GM21529 (cell line): Measurements from ENCODE around the gene YEATS2.
"Not testable (repeated sequence)": the region's sequence is repeated elsewhere in the genome, so short reads cannot be mapped to it uniquely, and the experiment has no call there.

ENCODE experiments used
- ATAC-seq: cut with Tn5 transposase; IDR thresholded peaks from one replicate; pipeline ENCODE4 v1.9.1; 2021; ENCODE audit not compliant: unreplicated experiment

Gene YEATS2

DNA sequence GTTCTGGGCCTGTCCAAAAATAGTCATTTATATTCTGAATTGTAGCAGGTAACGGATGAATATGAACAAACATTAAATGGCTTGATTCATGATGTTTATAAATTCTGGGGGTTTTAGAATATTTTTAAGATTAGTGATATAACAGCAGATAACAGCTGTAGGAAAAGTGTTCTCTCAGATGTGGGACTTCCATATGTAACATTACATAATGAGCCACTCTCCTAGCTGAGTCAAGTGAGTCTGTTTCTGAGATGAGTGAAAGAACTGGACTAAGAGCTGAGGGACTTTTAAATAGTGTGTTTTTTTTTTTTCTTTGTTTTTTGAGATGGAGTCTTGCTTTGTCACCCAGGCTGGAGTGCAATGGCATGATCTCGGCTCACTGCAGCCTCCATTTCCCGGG, 13.9 kb downstream of the YEATS2 start:
- no peak for ATAC-seq

GRCh38 chr3:183714622-183715021, 17.0 kb downstream of the YEATS2 start:
- ATAC-seq: no peak

DNA sequence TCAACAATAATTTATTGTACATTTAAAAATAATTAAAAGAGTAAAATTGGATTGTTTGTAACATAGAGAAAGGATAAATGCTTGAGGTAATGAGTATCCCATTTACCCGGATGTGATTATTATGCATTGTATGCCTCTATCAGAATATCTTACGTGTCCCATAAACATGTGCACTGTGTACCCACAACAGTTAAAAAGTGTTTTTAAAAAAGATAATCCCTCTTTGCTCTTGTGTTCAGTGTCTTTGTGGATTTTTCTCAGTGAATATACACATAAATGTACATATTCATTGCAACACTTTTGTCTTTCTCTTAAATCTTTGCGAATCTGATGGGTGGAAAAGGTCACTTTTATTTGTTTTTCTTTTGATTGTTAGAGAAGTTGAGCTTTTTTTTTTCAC, 20.4 kb downstream of the YEATS2 start:
- no peak for ATAC-seq

DNA sequence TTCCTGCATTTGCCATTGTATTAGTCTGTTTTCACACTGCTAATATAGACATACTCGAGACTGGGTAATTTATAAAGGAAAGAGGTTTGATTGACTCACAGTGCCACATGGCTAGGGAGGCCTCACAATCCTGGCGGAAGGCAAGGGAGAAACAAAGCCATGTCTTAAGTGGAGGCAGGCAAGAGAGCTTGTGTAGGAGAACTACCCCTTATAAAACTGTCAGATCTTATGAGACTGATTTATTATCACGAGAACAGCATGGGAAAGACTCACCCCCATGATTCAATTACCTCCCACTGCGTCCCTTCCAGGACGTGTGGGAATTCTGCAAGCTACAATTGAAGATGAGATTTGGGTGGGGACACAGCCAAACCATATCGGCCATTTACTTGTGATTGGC, 27.8 kb downstream of the YEATS2 start:
- no peak for ATAC-seq

DNA sequence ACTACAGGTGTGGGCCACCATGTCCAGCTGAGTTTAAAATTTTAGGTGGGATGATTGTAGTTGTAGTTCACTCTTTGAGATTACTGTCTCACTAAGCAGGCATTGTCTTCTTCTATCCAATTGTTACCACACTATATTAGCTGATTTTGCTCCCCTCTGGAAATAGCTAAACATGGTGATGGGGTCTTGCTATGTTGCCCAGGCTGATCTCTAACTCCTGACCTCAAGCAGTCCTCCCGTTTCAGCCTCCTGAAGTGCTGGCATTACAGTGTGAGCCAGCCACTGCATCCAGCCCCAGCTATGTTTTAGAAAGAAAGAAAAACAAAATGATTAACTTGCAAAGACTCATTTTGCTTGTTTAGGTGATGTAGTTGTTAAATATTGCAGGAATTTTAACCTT, 30.6 kb downstream of the YEATS2 start:
- no peak for ATAC-seq

- no peak for ATAC-seq
These were observed 32.8 kb downstream of the YEATS2 start for GRCh38 chr3:183730361-183730760.

DNA sequence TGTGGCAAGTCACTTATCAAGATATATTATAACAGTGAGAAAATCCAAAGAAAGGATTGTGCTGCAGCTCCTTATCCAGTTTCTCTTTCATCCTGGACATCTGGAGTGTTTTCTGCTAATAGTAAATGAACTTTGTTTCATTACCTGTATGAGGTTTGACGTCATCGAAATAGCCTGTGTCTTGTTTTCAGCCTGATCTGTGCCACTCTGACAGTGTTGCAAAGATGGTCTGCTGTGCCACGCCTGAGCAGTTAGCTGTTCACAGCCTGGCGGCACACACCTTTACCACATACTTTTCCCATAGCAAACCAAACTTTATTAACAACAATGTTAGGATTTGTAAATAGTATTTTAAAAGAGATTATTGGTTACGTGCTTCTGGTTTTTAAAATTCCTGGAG, 34.0 kb downstream of the YEATS2 start:
- no peak for ATAC-seq

DNA sequence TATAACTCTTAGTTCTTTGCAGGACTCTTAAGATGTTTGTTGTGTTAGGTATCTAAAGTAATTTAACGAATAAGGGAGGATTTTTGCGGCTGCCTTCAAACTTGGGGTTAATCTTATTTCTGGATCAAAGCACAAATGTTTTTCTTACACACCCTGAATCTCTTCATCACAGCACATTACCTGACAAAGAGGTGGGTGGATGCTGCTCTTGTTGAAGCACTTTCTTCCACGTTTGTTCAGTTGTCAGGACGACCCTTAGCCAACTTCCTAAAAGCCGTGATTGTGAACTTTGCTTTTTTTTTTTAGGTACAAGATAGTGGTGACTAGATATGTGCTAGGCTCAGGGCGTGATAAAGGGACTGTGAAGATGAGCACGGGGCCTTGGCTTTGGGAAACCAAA, 36.0 kb downstream of the YEATS2 start:
- no peak for ATAC-seq

DNA sequence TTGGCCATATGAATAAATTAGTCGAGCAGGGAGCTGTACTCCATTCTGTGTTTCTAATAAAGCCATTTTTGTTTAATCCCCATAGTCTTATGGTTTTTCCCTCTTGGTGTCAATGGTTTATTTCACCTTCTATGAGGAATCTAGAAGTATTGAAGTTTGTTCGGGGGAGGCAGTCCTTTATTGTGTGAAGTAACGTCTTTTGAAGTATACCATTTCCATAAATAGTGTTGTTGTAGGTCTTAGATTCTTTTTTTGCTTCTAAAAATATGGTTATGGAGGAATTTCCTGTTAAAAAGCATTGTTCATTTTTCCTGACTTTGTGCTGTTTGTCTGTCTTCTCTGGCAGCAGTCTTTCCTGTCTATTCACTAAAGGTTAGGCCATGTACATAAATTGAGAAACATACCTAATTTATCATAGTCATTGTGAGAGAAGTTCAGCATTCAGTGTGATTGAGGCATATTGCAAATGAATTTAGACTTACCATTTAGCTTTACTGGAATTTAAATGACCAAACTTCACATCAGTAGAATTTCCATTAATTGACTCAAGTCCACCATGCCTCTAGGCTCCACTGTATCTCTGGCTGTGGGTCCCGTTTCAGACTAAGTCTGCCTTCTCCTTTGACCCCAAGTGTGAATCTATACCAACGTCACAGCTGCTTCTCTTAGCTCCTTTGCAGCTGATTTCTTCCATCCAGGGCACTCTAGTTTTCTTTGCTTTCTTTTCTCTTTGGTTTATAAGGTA, 37.3 kb downstream of the YEATS2 start:
- no peak for ATAC-seq

DNA sequence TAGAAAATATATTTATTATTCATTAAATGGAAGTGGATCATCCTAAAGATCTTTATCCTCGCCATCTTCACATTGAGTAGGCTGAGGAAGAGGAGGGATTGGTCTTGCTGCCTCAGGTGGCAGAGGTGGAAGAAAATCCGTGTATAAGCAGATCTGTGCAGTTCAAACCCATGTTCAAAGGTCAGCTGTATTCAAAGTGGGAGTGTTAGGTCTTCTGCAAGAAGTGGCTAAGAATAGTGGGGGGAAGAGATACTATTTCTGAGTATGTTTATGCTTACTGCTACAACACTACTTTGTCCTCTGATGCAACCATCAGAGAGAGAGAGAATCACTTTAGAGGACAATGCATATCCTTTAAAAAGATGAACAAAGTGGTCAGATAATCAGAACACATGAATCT, 39.5 kb downstream of the YEATS2 start:
- no peak for ATAC-seq

DNA sequence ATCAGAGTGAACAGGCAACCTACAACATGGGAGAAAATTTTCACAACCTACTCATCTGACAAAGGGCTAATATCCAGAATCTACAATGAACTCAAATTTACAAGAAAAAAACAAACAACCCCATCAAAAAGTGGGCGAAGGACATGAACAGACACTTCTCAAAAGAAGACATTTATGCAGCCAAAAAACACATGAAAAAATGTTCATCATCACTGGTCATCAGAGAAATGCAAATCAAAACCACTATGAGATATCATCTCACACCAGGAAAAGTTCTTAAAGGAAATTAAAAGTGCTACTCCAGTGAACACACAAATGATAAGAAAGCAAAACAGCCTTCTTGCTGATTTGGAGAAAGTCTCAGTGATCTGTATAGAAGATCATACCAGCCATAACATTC, 42.6 kb downstream of the YEATS2 start:
- ATAC-seq: not testable (repeated sequence)

GRCh38 chr3:183743231-183743630, 45.6 kb downstream of the YEATS2 start:
- no peak for ATAC-seq

DNA sequence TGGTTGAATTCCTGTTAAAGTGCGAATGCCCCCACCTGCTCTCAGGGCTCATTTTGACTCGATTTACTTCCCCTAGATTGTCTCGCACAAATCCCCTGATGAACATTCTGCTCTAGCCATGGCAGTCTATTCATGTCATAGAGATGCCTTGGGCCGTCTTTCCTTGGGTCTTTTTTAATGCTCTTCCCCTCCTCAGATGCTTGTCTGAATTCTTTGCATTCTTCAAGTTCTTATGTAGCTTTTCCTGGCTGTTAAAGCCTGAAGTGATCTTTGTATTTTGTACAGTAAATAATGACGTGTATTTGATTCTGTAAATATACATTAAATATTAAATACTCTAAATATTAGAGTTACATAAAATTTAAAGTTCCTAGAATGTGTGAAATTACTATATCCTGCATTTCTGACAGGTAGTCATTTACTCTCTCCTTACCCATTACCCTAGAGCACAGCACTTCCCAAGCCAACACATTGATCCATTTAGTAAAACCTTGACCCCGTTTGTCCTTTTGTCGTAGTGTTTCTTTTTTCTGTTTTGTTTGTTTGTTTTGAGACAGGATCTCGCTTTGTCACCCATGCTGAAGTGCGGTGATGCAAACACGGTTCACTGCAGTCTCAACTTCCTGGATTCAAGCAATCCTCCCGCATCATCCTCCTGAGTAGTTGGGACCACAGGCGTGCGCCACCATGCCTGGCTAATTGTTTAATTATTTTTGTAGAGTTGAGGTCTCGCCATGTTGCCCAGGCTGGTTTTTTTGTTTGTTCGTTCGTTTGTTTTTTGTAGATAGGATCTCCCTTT, 47.9 kb downstream of the YEATS2 start:
- ATAC-seq: no peak

GRCh38 chr3:183754052-183754451, 56.5 kb downstream of the YEATS2 start:
- no peak for ATAC-seq

DNA sequence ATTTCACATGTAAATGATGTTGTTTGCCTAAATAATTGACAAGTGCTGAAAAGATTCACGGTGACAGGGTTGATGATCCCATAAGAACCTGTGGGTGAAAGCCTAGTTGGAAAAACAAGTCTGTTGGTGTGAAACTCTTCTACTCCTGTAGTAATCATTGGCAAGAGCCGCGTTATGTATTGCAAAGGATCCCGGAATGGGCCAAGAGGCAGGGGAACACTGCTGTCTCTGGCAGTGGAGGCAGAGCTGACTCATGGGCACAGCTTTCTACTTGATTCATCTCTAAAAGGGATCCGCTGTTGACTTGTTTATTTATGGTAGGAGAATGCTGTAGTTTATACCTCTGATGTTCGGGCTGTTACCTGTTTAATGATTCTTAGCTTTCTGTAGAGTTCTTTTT, 64.7 kb downstream of the YEATS2 start:
- ATAC-seq: no peak

DNA sequence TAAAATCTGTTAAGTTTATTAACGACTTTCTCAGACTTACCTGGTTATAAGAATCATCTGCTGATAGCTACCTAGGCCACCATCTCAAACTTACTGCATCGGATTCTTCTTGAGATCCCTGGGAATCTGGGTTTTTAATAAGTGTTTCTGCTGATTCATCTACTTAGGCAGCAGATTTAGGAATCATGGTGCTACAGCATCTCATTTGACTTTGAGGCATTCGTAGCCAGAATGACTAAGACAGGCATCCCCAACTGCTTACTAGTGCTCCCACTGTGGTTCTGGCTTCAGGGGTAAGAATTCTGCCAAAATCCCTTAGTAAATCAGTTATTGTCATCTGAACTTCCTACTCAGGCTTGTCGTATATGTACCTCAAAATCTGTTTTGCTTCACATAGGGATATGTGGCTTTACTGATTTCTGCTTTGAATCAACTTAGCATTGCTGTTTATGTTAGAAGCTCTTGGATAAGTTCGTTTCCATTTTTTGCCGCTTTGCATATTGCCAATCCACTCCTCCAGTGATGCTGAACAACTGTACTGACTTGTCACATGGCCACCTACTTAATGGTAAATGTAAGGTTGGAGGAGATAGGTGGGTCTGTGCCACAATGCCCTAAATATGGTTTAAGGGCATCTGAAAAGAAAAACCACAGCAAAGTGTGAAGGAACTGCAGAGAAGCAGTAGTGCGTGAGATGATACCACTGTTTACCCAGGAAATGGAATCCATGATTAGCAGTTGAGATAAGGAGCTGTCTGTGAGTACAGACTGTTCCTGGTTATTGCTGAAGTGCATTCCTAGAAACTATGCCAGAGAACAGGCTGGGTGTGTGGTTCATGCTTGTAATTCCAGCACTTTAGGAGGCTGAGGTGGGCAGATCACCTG, 67.5 kb downstream of the YEATS2 start:
- no peak for ATAC-seq

DNA sequence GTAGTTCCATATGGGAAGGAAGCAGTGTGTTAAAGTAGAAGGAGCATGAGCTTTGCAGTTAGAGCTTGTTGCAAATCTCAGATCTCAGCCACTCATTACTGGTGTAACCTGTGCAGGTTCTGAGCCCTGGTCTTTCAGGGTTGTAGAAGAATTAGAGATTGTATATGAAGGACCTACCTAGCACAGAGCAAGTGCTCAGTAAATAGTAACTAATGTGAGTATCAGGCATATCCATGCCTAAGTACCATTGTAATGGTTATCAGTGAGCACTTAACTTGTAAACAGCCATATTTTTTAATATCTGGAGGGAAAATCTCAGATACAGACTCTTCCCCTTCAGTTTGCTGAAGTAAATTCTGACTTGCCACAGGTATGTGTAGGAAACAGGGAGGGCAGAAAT, 68.5 kb downstream of the YEATS2 start:
- ATAC-seq: no peak

DNA sequence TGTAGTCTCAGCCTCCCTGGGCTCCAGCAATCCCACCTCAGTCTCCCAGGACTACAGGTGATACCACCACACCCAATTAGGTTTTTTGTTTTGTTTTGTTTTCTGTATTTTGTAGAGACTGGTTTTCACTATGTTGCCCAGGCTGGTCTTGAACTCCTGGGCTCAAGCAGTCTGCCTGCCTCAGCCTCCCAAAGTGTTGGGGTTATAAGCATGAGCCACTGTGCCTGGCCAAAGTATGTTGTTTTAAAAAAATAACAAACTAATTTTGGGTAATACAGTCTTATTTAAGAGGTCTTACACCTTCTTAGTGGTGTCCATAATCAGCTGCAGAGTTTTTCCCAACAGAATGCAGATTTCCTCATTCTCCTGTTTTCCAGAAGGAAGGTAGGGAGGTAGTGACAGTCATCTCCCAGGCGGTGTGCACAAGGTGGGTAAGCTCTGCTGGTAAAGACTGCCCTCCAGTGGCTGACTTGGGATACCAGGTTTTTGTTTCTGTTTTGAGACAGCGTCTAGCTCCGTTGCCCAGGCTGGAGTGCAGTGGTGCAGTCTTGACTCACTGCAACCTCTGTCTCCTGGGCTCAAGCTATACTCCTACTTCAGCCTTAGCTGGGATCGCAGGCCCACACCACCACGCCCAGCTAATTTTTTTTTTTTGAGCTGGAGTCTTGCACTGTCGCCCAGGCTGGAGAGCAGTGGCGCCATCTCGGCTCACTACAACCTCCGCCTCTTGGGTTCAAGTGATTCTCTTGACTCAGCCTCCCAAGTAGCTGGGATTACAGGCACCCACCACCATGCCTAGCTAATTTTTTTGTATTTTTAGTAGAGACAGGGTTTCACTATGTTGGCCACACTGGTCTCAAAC, 69.4 kb downstream of the YEATS2 start:
- peak; percentile 82 for ATAC-seq

DNA sequence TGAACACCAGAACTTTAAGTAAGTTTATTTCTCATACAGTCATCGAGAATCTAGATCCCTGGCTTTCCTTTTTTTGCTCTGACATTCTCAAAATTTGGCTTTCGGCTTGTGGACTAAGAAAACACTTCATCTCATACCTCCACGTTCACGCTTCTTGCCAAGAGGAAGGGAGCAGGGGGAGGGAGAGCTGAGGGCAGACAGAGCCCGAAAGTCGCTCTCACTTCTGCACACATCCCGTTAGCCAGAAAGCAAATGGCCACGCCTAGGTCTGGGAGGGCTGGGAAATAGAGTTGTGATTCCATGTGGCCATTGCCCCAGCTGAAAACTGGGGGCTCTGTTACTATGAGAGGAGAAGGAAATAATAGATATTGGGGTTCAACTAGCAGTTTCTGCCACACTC, 70.5 kb downstream of the YEATS2 start:
- no peak for ATAC-seq

- no peak for ATAC-seq
These were observed 71.9 kb downstream of the YEATS2 start for GRCh38 chr3:183769453-183769852.

DNA sequence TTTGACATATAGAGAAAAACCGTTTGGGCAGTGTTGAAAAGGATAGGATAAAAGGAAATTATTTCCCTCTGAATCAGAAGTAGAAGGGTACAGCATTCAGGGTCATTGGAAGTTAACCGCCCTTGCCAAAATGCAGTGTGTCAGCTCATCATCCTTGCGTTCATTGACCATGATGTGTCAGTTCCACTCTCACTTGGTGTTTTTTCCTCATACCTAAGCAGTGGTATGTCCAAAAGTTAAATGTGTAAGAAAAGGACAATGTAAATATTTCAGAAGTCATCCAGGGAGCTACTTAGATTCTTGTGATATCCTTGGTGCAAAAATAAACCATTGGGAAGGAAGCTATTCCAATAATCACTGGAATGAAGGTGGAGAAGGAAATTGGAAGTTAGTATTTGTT, 77.0 kb downstream of the YEATS2 start:
- no peak for ATAC-seq
